ENCODE data around the gene UBE3D.

The UBE3D gene

GRCh38 chr6:83073615-83074014 is 8.0 kb upstream of the UBE3D start:
- TF ChIP-seq TCF4 (CRISPR knock-in tag; IDR thresholded peaks at IDR 0.05; ENCODE audit: borderline replicate concordance) (no peak), ISL1 (CRISPR knock-in tag; IDR thresholded peaks at IDR 0.05) (no peak), PATZ1 (CRISPR knock-in tag; IDR thresholded peaks at IDR 0.05; ENCODE audit: borderline replicate concordance) (no peak), OSR1 (CRISPR knock-in tag; IDR thresholded peaks at IDR 0.05) (no peak), SNAI2 (CRISPR knock-in tag; IDR thresholded peaks at IDR 0.05) (no peak), PPARA (CRISPR knock-in tag; IDR thresholded peaks at IDR 0.05; ENCODE audit: borderline replicate concordance) (no peak), TSHZ2 (CRISPR knock-in tag; IDR thresholded peaks at IDR 0.05) (no peak)
- ATAC-seq: no peak

- ATAC-seq: no peak
- TF ChIP-seq ZFP3 (CRISPR knock-in tag; IDR thresholded peaks at IDR 0.05) (no peak), SNAI2 (CRISPR knock-in tag; IDR thresholded peaks at IDR 0.05) (no peak), RARB (CRISPR knock-in tag; IDR thresholded peaks at IDR 0.05) (no peak), TCF4 (CRISPR knock-in tag; IDR thresholded peaks at IDR 0.05; ENCODE audit: borderline replicate concordance) (no peak), CREB5 (CRISPR knock-in tag; IDR thresholded peaks at IDR 0.05; ENCODE audit: low read depth) (no peak), ISL1 (CRISPR knock-in tag; IDR thresholded peaks at IDR 0.05) (no peak), ESRRG (CRISPR knock-in tag; IDR thresholded peaks at IDR 0.05) (no peak), CSDC2 (CRISPR knock-in tag; IDR thresholded peaks at IDR 0.05) (no peak), ZNF8 (CRISPR knock-in tag; IDR thresholded peaks at IDR 0.05) (no peak)
These were observed 7.1 kb upstream of the UBE3D start for GRCh38 chr6:83072726-83073125.

GRCh38 chr6:83071707-83072106 is 6.1 kb upstream of the UBE3D start:
- no peak for ATAC-seq
- TF ChIP-seq ZC3H10 (CRISPR knock-in tag; IDR thresholded peaks at IDR 0.05): no peak
- no peak for TF ChIP-seq TOX (CRISPR knock-in tag; IDR thresholded peaks at IDR 0.05; ENCODE audit: borderline replicate concordance)
- no peak for TF ChIP-seq ZFP3 (CRISPR knock-in tag; IDR thresholded peaks at IDR 0.05)
- no peak for TF ChIP-seq GLIS3 (CRISPR knock-in tag; IDR thresholded peaks at IDR 0.05)
- no peak for TF ChIP-seq PATZ1 (CRISPR knock-in tag; IDR thresholded peaks at IDR 0.05; ENCODE audit: borderline replicate concordance)
- TF ChIP-seq CSDC2 (CRISPR knock-in tag; IDR thresholded peaks at IDR 0.05): no peak
- TF ChIP-seq ESRRG (CRISPR knock-in tag; IDR thresholded peaks at IDR 0.05): no peak
- no peak for TF ChIP-seq PPARA (CRISPR knock-in tag; IDR thresholded peaks at IDR 0.05; ENCODE audit: borderline replicate concordance)
- no peak for TF ChIP-seq TCF4 (CRISPR knock-in tag; IDR thresholded peaks at IDR 0.05; ENCODE audit: borderline replicate concordance)
- no peak for TF ChIP-seq RARB (CRISPR knock-in tag; IDR thresholded peaks at IDR 0.05)
- TF ChIP-seq CSRNP3 (CRISPR knock-in tag; IDR thresholded peaks at IDR 0.05): no peak
- no peak for TF ChIP-seq ZFP30 (CRISPR knock-in tag; IDR thresholded peaks at IDR 0.05)
- no peak for TF ChIP-seq TSHZ2 (CRISPR knock-in tag; IDR thresholded peaks at IDR 0.05)
- TF ChIP-seq ARNTL (CRISPR knock-in tag; IDR thresholded peaks at IDR 0.05; ENCODE audit: borderline replicate concordance, low read depth): no peak
- no peak for TF ChIP-seq POU6F1 (CRISPR knock-in tag; IDR thresholded peaks at IDR 0.05; ENCODE audit: borderline replicate concordance, low read depth)
- no peak for TF ChIP-seq SNAI2 (CRISPR knock-in tag; IDR thresholded peaks at IDR 0.05)
- no peak; the same call in 1 of the 2 replicates for TF ChIP-seq ISL1 (CRISPR knock-in tag; IDR thresholded peaks at IDR 0.05)
- TF ChIP-seq CREB5 (CRISPR knock-in tag; IDR thresholded peaks at IDR 0.05; ENCODE audit: low read depth): no peak

Measured in SK-N-SH treated with all-trans-retinoic acid at 6 μM for 48 hours (cell line).